ENCODE measurements around the gene MYO9B.

Gene MYO9B

GRCh38 chr19:17080440-17080801 lies 4.8 kb downstream of the MYO9B start:
- peak; percentile 10 for TF ChIP-seq CTCF (IDR thresholded peaks at IDR 0.05)
- Histone ChIP-seq H3K27ac (peak overlapping the region; percentile 97 to 98), H3K4me3 (peak overlapping the region; percentile 72)
- no peak for DNase-seq (ENCODE audit: low spot score)

GRCh38 chr19:17081672-17082630 lies 6.4 kb downstream of the MYO9B start:
- no peak for TF ChIP-seq CTCF (IDR thresholded peaks at IDR 0.05)
- Histone ChIP-seq H3K4me3 (peak overlapping the region; percentile 52), H3K27ac (peak overlapping the region; percentile 97 to 98)
- DNase-seq (ENCODE audit: low spot score) = no peak

- Histone ChIP-seq H3K4me3 (no peak overlapping the region), H3K27ac (peak overlapping the region in 1 of 2 donors; percentile 28)
- DNase-seq (ENCODE audit: low spot score) = no peak
- TF ChIP-seq CTCF (IDR thresholded peaks at IDR 0.05) = no peak
Measured at GRCh38 chr19:17086120-17086519, 10.5 kb downstream of the MYO9B start.

- no peak for DNase-seq (ENCODE audit: low spot score)
- H3K4me3 ChIP-seq = no peak overlapping the region
- H3K27ac ChIP-seq = peak overlapping the region in 1 of 2 donors; percentile 27
- no peak for TF ChIP-seq CTCF (IDR thresholded peaks at IDR 0.05)
Measured at GRCh38 chr19:17086834-17087233, 11.3 kb downstream of the MYO9B start.

- DNase-seq (ENCODE audit: low spot score) = no peak
- Histone ChIP-seq H3K27ac (peak overlapping the region; percentile 75 to 80), H3K4me3 (no peak overlapping the region)
- no peak for TF ChIP-seq CTCF (IDR thresholded peaks at IDR 0.05)
Measured at GRCh38 chr19:17088552-17088951, 13.0 kb downstream of the MYO9B start.

- Histone ChIP-seq H3K27ac (peak overlapping the region; percentile 75 to 80), H3K4me3 (peak overlapping the region; percentile 2)
- no peak for DNase-seq (ENCODE audit: low spot score)
Measured at GRCh38 chr19:17090583-17090982, 15.0 kb downstream of the MYO9B start.

More at GRCh38 chr19:17090583-17090982, 15.0 kb downstream of the MYO9B start:
- no peak for TF ChIP-seq CTCF (IDR thresholded peaks at IDR 0.05)

Data from coronary artery (tissue), 2 donors.